Measurements from ENCODE around the gene NRXN3.
"Not testable (repeated sequence)": the region's sequence is repeated elsewhere in the genome, so short reads cannot be mapped to it uniquely, and the experiment has no call there.

Gene NRXN3

DNA sequence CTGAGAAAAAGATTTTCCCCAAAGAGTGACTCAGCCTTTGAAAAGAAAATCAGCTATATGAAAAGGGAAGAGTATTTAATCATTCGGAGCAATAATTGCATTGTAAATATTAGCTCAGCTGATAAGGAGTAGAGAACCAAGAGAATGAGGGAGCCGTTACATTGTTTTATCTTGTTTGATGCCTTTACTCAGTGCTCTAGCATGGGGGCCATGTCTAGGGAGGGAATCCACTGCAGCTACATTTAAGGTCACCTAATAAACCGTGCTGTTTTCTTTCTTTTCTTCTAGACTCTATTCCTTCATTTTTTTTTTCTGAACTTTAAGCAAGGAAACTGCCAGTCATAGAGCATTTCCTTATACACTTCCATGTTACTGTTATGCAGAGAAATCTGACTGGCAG, 1594.2 kb downstream of the NRXN3 start:
- no peaks in the 10 kb centered on the region for H3K36me3 ChIP-seq (ENCODE audit: control insufficient read depth, insufficient read depth, low read length)
- peaks cover 2% of the 10 kb centered on the region for H3K9me3 ChIP-seq (ENCODE audit: control insufficient read depth, low read length)
- no peaks in the 10 kb centered on the region for H3K4me1 ChIP-seq (ENCODE audit: control insufficient read depth, insufficient read depth, low read length)
- H3K4me3 ChIP-seq (ENCODE audit: insufficient read depth, low read depth, low read length) = no peak overlapping the region
- WGBS, 2 experiments = 90 to 92% methylated on average over 3 of the region's 3 CpGs
- H3K27ac ChIP-seq (ENCODE audit: insufficient read depth, low read depth, low read length, poor library complexity, severe bottlenecking) = no peak overlapping the region
- no peaks in the 10 kb centered on the region for H3K27me3 ChIP-seq (ENCODE audit: control insufficient read depth, insufficient read depth, low read length, poor library complexity, severe bottlenecking)

DNA sequence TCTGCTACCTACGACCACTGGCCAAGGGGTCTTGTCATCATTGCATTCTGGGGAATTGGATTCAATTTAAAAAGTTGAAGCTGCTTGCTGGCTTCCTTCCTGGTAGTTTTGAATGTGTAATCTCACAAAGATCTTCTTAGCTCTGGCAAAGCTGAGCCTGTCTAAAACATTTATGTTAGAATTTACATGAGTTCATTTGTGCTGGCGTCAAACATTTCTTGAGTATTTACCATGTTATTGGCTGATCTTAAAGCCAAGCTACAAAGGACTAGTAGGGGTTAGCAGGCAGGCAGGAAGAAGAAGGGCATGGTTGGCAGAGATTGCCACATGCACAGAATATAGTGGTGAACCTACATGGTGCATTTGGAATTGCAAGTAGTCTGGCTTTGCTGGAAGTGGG, 1596.3 kb downstream of the NRXN3 start:
- no peaks in the 10 kb centered on the region for H3K27me3 ChIP-seq (ENCODE audit: control insufficient read depth, insufficient read depth, low read length, poor library complexity, severe bottlenecking)
- H3K9me3 ChIP-seq (ENCODE audit: control insufficient read depth, low read length) = peaks cover 2% of the 10 kb centered on the region
- H3K36me3 ChIP-seq (ENCODE audit: control insufficient read depth, insufficient read depth, low read length) = no peaks in the 10 kb centered on the region
- no peak overlapping the region for H3K4me3 ChIP-seq (ENCODE audit: insufficient read depth, low read depth, low read length)
- H3K27ac ChIP-seq (ENCODE audit: insufficient read depth, low read depth, low read length, poor library complexity, severe bottlenecking) = no peak overlapping the region
- no peaks in the 10 kb centered on the region for H3K4me1 ChIP-seq (ENCODE audit: control insufficient read depth, insufficient read depth, low read length)
- 94 to 96% methylated on average over 2 of the region's 2 CpGs for WGBS, 2 experiments

DNA sequence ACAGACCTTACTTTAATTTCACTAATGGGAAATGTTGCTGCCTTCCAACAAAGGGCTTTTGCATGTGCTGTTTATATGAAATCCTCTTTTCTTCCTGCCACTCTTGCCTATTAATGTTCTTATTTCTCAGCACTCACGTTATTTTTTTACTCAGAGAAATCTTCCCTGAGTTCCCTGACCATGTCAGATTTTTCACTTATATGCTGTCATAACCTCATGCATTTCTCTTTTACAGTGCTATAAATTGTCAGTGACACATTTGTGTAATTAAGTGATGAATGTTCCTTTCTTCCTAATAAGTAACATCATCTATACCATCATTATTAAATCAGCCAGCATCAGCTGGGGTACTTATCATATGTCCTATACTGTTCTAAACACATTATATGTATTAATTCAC, 1597.1 kb downstream of the NRXN3 start:
- Histone ChIP-seq H3K27me3 (ENCODE audit: control insufficient read depth, insufficient read depth, low read length, poor library complexity, severe bottlenecking) (no peaks in the 10 kb centered on the region), H3K27ac (ENCODE audit: insufficient read depth, low read depth, low read length, poor library complexity, severe bottlenecking) (no peak overlapping the region), H3K9me3 (ENCODE audit: control insufficient read depth, low read length) (peaks cover 2% of the 10 kb centered on the region), H3K36me3 (ENCODE audit: control insufficient read depth, insufficient read depth, low read length) (no peaks in the 10 kb centered on the region), H3K4me1 (ENCODE audit: control insufficient read depth, insufficient read depth, low read length) (no peaks in the 10 kb centered on the region), H3K4me3 (ENCODE audit: insufficient read depth, low read depth, low read length) (no peak overlapping the region)
- 95 to 100% methylated on average over 1 of the region's 1 CpG for WGBS, 2 experiments

DNA sequence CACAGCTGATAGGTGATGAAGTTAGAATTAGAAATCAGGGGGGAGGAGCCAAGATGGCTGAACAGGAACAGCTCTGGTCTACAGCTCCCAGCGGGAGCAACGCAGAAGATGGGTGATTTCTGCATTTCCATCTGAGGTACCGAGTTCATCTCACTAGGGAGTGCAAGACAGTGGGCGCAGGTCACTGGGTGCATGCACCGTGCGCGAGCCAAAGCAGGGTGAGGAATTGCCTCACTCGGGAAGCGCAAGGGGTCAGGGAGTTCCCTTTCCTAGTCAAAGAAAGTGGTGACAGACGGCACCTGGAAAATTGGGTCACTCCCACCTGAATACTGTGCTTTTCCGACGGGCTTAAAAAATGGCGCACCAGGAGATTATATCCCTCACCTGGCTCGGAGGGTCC, 1597.5 kb downstream of the NRXN3 start:
- 94 to 97% methylated on average over 14 of the region's 14 CpGs for WGBS, 2 experiments

DNA sequence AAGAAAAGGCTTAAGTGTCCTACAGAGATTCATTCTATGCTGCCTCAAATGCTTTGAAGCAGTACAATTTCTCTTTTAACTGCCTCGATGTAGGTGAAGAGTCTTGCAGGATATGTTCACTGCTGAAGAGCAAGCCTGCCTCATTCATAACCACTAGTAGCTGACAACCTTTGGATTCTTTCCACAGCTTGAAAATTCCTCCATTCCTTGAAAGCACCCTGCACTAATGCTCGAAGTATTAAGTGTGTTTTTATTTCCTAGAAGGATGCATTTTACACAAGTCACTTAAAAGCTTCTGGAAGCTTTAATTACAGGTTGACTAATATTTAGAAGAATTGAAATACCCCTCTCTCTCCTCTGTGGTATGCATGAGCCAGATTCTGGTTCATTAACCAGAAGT, 1611.7 kb downstream of the NRXN3 start:
- Histone ChIP-seq H3K4me1 (ENCODE audit: control insufficient read depth, insufficient read depth, low read length) (no peaks in the 10 kb centered on the region), H3K27ac (ENCODE audit: insufficient read depth, low read depth, low read length, poor library complexity, severe bottlenecking) (no peak overlapping the region), H3K27me3 (ENCODE audit: control insufficient read depth, insufficient read depth, low read length, poor library complexity, severe bottlenecking) (no peaks in the 10 kb centered on the region), H3K4me3 (ENCODE audit: insufficient read depth, low read depth, low read length) (no peak overlapping the region), H3K36me3 (ENCODE audit: control insufficient read depth, insufficient read depth, low read length) (no peaks in the 10 kb centered on the region), H3K9me3 (ENCODE audit: control insufficient read depth, low read length) (no peaks in the 10 kb centered on the region)
- 87 to 100% methylated on average over 1 to 2 of the region's 2 CpGs for WGBS, 2 experiments

More for the DNA sequence above, 1597.5 kb downstream of the NRXN3 start:
- not testable (repeated sequence) for H3K4me3 ChIP-seq (ENCODE audit: insufficient read depth, low read depth, low read length); H3K9me3 ChIP-seq (ENCODE audit: control insufficient read depth, low read length); H3K27ac ChIP-seq (ENCODE audit: insufficient read depth, low read depth, low read length, poor library complexity, severe bottlenecking); H3K27me3 ChIP-seq (ENCODE audit: control insufficient read depth, insufficient read depth, low read length, poor library complexity, severe bottlenecking); H3K4me1 ChIP-seq (ENCODE audit: control insufficient read depth, insufficient read depth, low read length); H3K36me3 ChIP-seq (ENCODE audit: control insufficient read depth, insufficient read depth, low read length)

DNA sequence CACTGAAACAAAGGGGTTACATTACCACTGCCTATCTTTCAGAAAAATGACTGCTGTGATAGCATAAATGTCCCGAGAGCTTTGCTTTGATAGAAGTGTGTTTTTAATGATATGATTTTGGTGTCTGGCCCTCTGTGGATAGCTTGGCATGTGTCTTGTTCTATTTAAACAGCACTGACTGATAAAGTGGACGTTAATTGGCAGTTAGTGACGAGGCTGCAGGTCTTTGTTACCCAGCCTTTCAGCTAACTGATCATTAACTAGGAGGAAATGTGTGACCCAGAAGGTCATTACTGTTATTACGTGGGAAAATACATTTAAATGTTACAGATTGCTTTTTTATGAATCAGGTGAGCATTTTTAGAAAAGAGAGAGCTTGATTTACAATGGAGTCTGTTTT, 1612.9 kb downstream of the NRXN3 start:
- 86 to 94% methylated on average over 4 of the region's 4 CpGs for WGBS, 2 experiments
- Histone ChIP-seq H3K9me3 (ENCODE audit: control insufficient read depth, low read length) (no peaks in the 10 kb centered on the region), H3K4me3 (ENCODE audit: insufficient read depth, low read depth, low read length) (no peak overlapping the region), H3K36me3 (ENCODE audit: control insufficient read depth, insufficient read depth, low read length) (no peaks in the 10 kb centered on the region), H3K4me1 (ENCODE audit: control insufficient read depth, insufficient read depth, low read length) (no peaks in the 10 kb centered on the region), H3K27me3 (ENCODE audit: control insufficient read depth, insufficient read depth, low read length, poor library complexity, severe bottlenecking) (no peaks in the 10 kb centered on the region), H3K27ac (ENCODE audit: insufficient read depth, low read depth, low read length, poor library complexity, severe bottlenecking) (no peak overlapping the region)

DNA sequence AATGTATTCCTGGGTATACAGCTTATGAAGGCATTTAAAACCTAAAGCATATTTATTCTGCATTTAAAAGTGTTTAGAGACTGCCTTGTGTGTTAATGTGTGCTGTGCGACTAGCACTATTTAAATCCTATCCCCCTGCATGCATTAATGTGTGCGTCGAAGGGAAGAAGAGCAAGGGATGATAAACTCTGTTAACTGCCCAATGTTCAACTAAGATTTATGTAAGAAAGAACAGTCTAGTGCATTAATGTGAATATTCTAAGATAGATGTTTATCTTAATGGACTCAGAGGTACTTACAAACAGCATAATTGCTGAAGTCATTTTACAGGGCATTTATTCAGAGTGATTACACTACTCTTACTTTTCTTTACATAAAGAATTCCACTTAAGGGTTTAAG, 1616.3 kb downstream of the NRXN3 start:
- no peak overlapping the region for H3K27ac ChIP-seq (ENCODE audit: insufficient read depth, low read depth, low read length, poor library complexity, severe bottlenecking)
- no peaks in the 10 kb centered on the region for H3K36me3 ChIP-seq (ENCODE audit: control insufficient read depth, insufficient read depth, low read length)
- WGBS, 2 experiments = 86 to 91% methylated on average over 3 of the region's 3 CpGs
- no peaks in the 10 kb centered on the region for H3K27me3 ChIP-seq (ENCODE audit: control insufficient read depth, insufficient read depth, low read length, poor library complexity, severe bottlenecking)
- H3K4me3 ChIP-seq (ENCODE audit: insufficient read depth, low read depth, low read length) = no peak overlapping the region
- H3K9me3 ChIP-seq (ENCODE audit: control insufficient read depth, low read length) = no peaks in the 10 kb centered on the region
- no peaks in the 10 kb centered on the region for H3K4me1 ChIP-seq (ENCODE audit: control insufficient read depth, insufficient read depth, low read length)

DNA sequence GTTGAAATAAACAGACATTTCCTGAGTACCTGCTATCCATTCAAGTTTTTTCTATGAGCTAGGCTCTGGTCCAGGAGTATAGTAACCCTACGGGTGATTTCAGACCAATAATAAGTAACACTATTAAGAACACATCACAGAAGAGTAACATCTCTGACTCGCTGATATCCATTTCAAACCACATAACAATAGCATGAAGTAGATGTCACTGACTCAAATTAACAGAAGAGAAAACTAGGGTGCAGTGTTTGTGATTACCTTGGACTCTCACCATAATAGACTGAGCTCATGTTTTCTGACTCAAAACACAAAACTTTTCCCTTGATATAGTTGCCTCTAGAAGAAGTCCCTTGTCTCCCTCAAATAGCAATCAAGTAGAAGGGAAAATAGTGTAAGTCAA, 1618.2 kb downstream of the NRXN3 start:
- 93 to 100% methylated on average over 2 of the region's 2 CpGs for WGBS, 2 experiments

DNA sequence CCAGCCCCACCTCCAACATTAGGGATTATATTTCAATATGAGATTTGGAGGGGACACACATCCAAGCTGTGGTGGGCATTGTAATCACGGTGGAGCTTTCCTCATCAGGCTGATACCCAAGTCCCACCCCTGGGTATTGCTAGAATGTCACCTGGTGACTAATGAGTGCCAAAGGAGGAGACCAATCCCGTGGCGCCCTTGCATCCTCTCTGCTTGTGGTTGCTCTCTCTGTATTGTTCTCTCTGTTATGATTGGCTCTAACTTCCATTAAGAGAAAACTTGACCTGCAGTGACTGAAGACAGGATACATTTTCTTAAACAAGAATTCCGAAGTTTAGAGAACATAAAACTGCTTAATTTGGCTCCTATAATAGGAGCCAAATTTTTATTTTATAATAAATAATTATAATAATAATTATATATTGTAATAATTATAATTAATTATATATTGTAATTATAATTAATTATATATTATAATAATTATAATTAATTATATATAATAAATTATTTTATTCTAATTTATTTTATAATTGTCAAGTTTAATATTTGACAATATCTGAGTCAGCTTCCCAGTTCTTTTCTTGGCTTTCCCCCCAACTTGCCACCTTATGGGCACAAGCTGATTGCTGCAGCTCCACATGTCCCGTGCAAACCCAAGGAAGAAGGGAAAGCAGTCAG, 1621.0 kb downstream of the NRXN3 start:
- no peak overlapping the region for H3K27ac ChIP-seq (ENCODE audit: insufficient read depth, low read depth, low read length, poor library complexity, severe bottlenecking)
- H3K27me3 ChIP-seq (ENCODE audit: control insufficient read depth, insufficient read depth, low read length, poor library complexity, severe bottlenecking) = no peaks in the 10 kb centered on the region
- no peaks in the 10 kb centered on the region for H3K36me3 ChIP-seq (ENCODE audit: control insufficient read depth, insufficient read depth, low read length)
- no peaks in the 10 kb centered on the region for H3K9me3 ChIP-seq (ENCODE audit: control insufficient read depth, low read length)
- H3K4me1 ChIP-seq (ENCODE audit: control insufficient read depth, insufficient read depth, low read length) = no peaks in the 10 kb centered on the region
- no peak overlapping the region for H3K4me3 ChIP-seq (ENCODE audit: insufficient read depth, low read depth, low read length)
- WGBS, 2 experiments = 96 to 97% methylated on average over 4 to 5 of the region's 5 CpGs

More for the DNA sequence above, 1618.2 kb downstream of the NRXN3 start:
- no peaks in the 10 kb centered on the region for H3K4me1 ChIP-seq (ENCODE audit: control insufficient read depth, insufficient read depth, low read length)
- H3K9me3 ChIP-seq (ENCODE audit: control insufficient read depth, low read length) = no peaks in the 10 kb centered on the region
- H3K36me3 ChIP-seq (ENCODE audit: control insufficient read depth, insufficient read depth, low read length) = no peaks in the 10 kb centered on the region
- no peaks in the 10 kb centered on the region for H3K27me3 ChIP-seq (ENCODE audit: control insufficient read depth, insufficient read depth, low read length, poor library complexity, severe bottlenecking)
- no peak overlapping the region for H3K4me3 ChIP-seq (ENCODE audit: insufficient read depth, low read depth, low read length)
- no peak overlapping the region for H3K27ac ChIP-seq (ENCODE audit: insufficient read depth, low read depth, low read length, poor library complexity, severe bottlenecking)

DNA sequence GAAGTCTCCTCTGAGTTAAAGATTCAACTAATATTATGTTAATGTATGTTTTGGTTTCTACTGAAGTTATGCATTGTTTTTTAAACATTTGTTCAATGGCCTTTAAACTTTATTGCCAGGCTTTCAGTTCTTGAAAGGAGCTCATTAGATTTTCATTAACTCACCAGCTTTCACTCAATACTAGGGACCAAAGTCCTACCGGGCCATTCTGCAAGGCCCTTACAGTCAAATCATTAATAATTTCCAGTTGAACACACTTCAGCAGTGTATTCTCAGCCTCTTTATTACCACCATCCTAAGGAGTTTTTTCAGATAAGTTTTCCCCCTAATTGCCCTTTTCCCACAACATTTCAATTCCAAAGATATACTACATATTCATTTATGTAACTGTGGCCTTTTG, 1631.9 kb downstream of the NRXN3 start:
- Histone ChIP-seq H3K4me1 (ENCODE audit: control insufficient read depth, insufficient read depth, low read length) (peaks cover 6% of the 10 kb centered on the region), H3K4me3 (ENCODE audit: insufficient read depth, low read depth, low read length) (no peak overlapping the region), H3K27me3 (ENCODE audit: control insufficient read depth, insufficient read depth, low read length, poor library complexity, severe bottlenecking) (no peaks in the 10 kb centered on the region), H3K27ac (ENCODE audit: insufficient read depth, low read depth, low read length, poor library complexity, severe bottlenecking) (no peak overlapping the region), H3K36me3 (ENCODE audit: control insufficient read depth, insufficient read depth, low read length) (no peaks in the 10 kb centered on the region), H3K9me3 (ENCODE audit: control insufficient read depth, low read length) (no peaks in the 10 kb centered on the region)
- WGBS, 2 experiments = 81 to 83% methylated on average over 1 of the region's 1 CpG

DNA sequence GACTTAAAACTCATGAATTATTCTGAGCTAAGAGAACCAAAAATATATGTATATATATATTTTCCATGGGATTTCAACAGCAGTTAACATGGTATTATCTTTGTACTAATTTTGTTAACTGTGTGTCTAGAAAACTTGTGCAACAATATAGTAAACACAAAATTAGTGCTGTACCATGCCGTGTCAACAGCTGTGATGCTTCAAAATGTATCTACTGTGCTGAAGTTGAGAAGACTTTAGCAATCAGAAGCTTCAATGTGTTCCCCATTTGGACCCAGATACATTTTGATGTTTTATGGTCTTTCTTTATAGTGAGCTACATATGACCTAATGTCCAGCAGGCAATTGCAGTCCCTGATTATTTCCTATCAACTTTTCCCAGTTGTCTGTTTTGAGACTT, 1635.5 kb downstream of the NRXN3 start:
- no peaks in the 10 kb centered on the region for H3K9me3 ChIP-seq (ENCODE audit: control insufficient read depth, low read length)
- H3K27ac ChIP-seq (ENCODE audit: insufficient read depth, low read depth, low read length, poor library complexity, severe bottlenecking) = no peak overlapping the region
- peaks cover 6% of the 10 kb centered on the region for H3K4me1 ChIP-seq (ENCODE audit: control insufficient read depth, insufficient read depth, low read length)
- no peak overlapping the region for H3K4me3 ChIP-seq (ENCODE audit: insufficient read depth, low read depth, low read length)
- no peaks in the 10 kb centered on the region for H3K36me3 ChIP-seq (ENCODE audit: control insufficient read depth, insufficient read depth, low read length)
- 86 to 89% methylated on average over 1 of the region's 1 CpG for WGBS, 2 experiments
- no peaks in the 10 kb centered on the region for H3K27me3 ChIP-seq (ENCODE audit: control insufficient read depth, insufficient read depth, low read length, poor library complexity, severe bottlenecking)
